Smooth muscle cell (in vitro differentiated cells): Measurements from ENCODE around the gene ITFG1. TPM values are rescaled to one million over a fixed set of nuclear protein-coding genes. Genes with fewer than 3 reads are reported as not detected.

Experiments
- DNase-seq: peaks from one replicate; lab custom pipeline; 2025; ENCODE audit not compliant: unreplicated experiment; lab: John Stamatoyannopoulos, UW
- H2AFZ ChIP-seq: fragments of 200-600 bp; sonication (generic); 2 replicates; pipeline ENCODE4 v1.6.0; 2016; ENCODE audit warnings: antibody characterized with exemption, low read depth, mild to moderate bottlenecking
- H3F3A ChIP-seq: fragments of 200-600 bp; sonication (generic); 2 replicates; pipeline ENCODE4 v1.6.0; 2017; ENCODE audit warnings: antibody characterized with exemption, low read depth
- H3K27ac ChIP-seq: fragments of 200-600 bp; sonication (generic); 2 replicates; pipeline ENCODE4 v1.5.1; 2016; ENCODE audit warnings: low read depth, mild to moderate bottlenecking
- H3K27me3 ChIP-seq: fragments of 200-600 bp; sonication (generic); 2 replicates; pipeline ENCODE4 v1.6.1; 2016; ENCODE audit warnings: low read depth, mild to moderate bottlenecking
- H3K36me3 ChIP-seq: fragments of 200-600 bp; sonication (generic); 2 replicates; pipeline ENCODE4 v1.5.1; 2016; ENCODE audit warnings: low read depth
- H3K4me1 ChIP-seq: fragments of 200-600 bp; sonication (generic); 2 replicates; pipeline ENCODE4 v1.5.1; 2016; ENCODE audit warnings: low read depth
- H3K4me2 ChIP-seq: fragments of 200-600 bp; sonication (generic); 2 replicates; pipeline ENCODE4 v1.6.0; 2016; ENCODE audit warnings: mild to moderate bottlenecking
- H3K4me3 ChIP-seq: fragments of 200-600 bp; sonication (generic); 2 replicates; pipeline ENCODE4 v1.5.1; 2016; ENCODE audit warnings: mild to moderate bottlenecking
- H3K79me2 ChIP-seq: fragments of 200-600 bp; sonication (generic); 2 replicates; pipeline ENCODE4 v1.6.0; 2016; ENCODE audit warnings: low read depth, mild to moderate bottlenecking
- H3K9ac ChIP-seq: fragments of 200-600 bp; sonication (generic); 2 replicates; pipeline ENCODE4 v1.6.0; 2016; ENCODE audit warnings: low read depth
- H3K9me3 ChIP-seq: fragments of 200-600 bp; sonication (generic); replicated peaks from 2 replicates; pipeline ENCODE4 v1.5.1; 2016; ENCODE audit warnings: low read depth
- H4K20me1 ChIP-seq: fragments of 200-600 bp; sonication (generic); 2 replicates; pipeline ENCODE4 v1.6.0; 2016; ENCODE audit warnings: low read depth
- whole genome bisulfite sequencing: methylation state at CpG from one replicate; pipeline ENCODE4 v1.1.7; 2016; ENCODE audit warnings: low lambda C conversion rate; 5-methylcytosine and 5-hydroxymethylcytosine counted together
- polyA plus RNA-seq: library from polyadenylated mRNA; unstranded; fragments of >200 nt; fragmentation: Nextera tagmentation; extraction: Ambion mirVana; gene quantifications from 2 replicates; pipeline ENCODE4 v1.2.1, GENCODE V29; 2016
- total RNA-seq: library from RNA; depleted of rRNA; stranded (reverse); fragments of >200 nt; gene quantifications from 2 replicates; pipeline ENCODE4 v1.2.3, GENCODE V29; 2014
- TF ChIP-seq, protein P1 (sequence below): fragments of 200-600 bp; sonication (generic); IDR thresholded peaks from 2 replicates; pipeline ENCODE4 v1.5.1; 2017; ENCODE audit warnings: borderline replicate concordance, mild to moderate bottlenecking, antibody characterized with exemption; ENCODE audit not compliant: insufficient read depth, poor library complexity, severe bottlenecking

ITFG1 gene
- total and polyA plus RNA-seq, 2 experiments from 2014 or later, result 75.2 to 100 TPM

- Histone ChIP-seq H3K9ac (no peak overlapping the region), H4K20me1 (no peaks in the 10 kb centered on the region), H3F3A (no peaks in the 10 kb centered on the region), H3K36me3 (peaks cover 9% of the 10 kb centered on the region), H3K79me2 (peaks cover 7% of the 10 kb centered on the region), H3K9me3 (peaks cover 15% of the 10 kb centered on the region), H3K4me1 (no peaks in the 10 kb centered on the region), H3K4me2 (no peak overlapping the region), H3K27ac (no peak overlapping the region), H3K4me3 (no peak overlapping the region), H3K27me3 (no peaks in the 10 kb centered on the region), H2AFZ (no peak overlapping the region)
- TF ChIP-seq, protein P1, sequence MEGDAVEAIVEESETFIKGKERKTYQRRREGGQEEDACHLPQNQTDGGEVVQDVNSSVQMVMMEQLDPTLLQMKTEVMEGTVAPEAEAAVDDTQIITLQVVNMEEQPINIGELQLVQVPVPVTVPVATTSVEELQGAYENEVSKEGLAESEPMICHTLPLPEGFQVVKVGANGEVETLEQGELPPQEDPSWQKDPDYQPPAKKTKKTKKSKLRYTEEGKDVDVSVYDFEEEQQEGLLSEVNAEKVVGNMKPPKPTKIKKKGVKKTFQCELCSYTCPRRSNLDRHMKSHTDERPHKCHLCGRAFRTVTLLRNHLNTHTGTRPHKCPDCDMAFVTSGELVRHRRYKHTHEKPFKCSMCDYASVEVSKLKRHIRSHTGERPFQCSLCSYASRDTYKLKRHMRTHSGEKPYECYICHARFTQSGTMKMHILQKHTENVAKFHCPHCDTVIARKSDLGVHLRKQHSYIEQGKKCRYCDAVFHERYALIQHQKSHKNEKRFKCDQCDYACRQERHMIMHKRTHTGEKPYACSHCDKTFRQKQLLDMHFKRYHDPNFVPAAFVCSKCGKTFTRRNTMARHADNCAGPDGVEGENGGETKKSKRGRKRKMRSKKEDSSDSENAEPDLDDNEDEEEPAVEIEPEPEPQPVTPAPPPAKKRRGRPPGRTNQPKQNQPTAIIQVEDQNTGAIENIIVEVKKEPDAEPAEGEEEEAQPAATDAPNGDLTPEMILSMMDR, result no peak
- 97% methylated on average over 9 of the region's 9 CpGs for WGBS
- no peak for DNase-seq
Measured at GRCh38 chr16:47493381-47494337, 32.8 kb upstream of the ITFG1 start.

- Histone ChIP-seq H3F3A (no peaks in the 10 kb centered on the region), H3K4me3 (no peak overlapping the region), H2AFZ (no peak overlapping the region), H3K4me2 (no peak overlapping the region), H3K36me3 (peaks cover 15% of the 10 kb centered on the region), H3K9ac (no peak overlapping the region), H4K20me1 (no peaks in the 10 kb centered on the region), H3K27me3 (no peaks in the 10 kb centered on the region), H3K27ac (no peak overlapping the region), H3K9me3 (peaks cover 21% of the 10 kb centered on the region), H3K79me2 (peaks cover 10% of the 10 kb centered on the region), H3K4me1 (no peaks in the 10 kb centered on the region)
- TF ChIP-seq, protein P1, result no peak
- DNase-seq, result no peak
- WGBS, result 88% methylated on average over 10 of the region's 10 CpGs
Measured at GRCh38 chr16:47492428-47493377, 31.8 kb upstream of the ITFG1 start.

GRCh38 chr16:47492036-47492427 lies 31.2 kb upstream of the ITFG1 start:
- Histone ChIP-seq H3F3A (no peaks in the 10 kb centered on the region), H4K20me1 (no peaks in the 10 kb centered on the region), H3K4me1 (no peaks in the 10 kb centered on the region), H3K36me3 (peaks cover 12% of the 10 kb centered on the region), H2AFZ (no peak overlapping the region), H3K79me2 (peaks cover 12% of the 10 kb centered on the region), H3K27me3 (no peaks in the 10 kb centered on the region), H3K4me2 (no peak overlapping the region), H3K27ac (no peak overlapping the region), H3K9ac (no peak overlapping the region), H3K9me3 (peaks cover 21% of the 10 kb centered on the region), H3K4me3 (no peak overlapping the region)
- WGBS, result 34% methylated on average over 1 of the region's 1 CpG
- TF ChIP-seq, protein P1, result no peak
- no peak for DNase-seq
